ENCODE data around the gene RAET1L. TPM values are rescaled to one million over a fixed set of nuclear protein-coding genes. Genes with fewer than 3 reads are reported as not detected.

RAET1L gene
- total and polyA plus RNA-seq, 2 donors (not counting 1 experiment from before 2014, with no cell fraction given), result not detected

GRCh38 chr6:150044621-150045145, 19.4 kb upstream of the RAET1L start:
- H3K9ac ChIP-seq (ENCODE audit: insufficient read depth, low read length), result no peak overlapping the region
- H3K36me3 ChIP-seq (ENCODE audit: control insufficient read depth, insufficient read depth, low read length), result no peaks in the 10 kb centered on the region
- no peaks in the 10 kb centered on the region for H3K4me1 ChIP-seq (ENCODE audit: control insufficient read depth, extremely low read depth, insufficient read depth, low read length)
- H4K20me1 ChIP-seq (ENCODE audit: control insufficient read depth, extremely low read depth, insufficient read depth, low read length), result no peaks in the 10 kb centered on the region
- no peaks in the 10 kb centered on the region for H3K9me3 ChIP-seq (ENCODE audit: control insufficient read depth, insufficient read depth, low read depth, low read length)
- DNase-seq (ENCODE audit: low read depth in 2 of 2), result no peak
- H2AFZ ChIP-seq (ENCODE audit: low read length), result no peak overlapping the region
- no peak overlapping the region for H3K27ac ChIP-seq (ENCODE audit: insufficient read depth, low read length)
- no peaks in the 10 kb centered on the region for H3K79me2 ChIP-seq (ENCODE audit: control insufficient read depth, insufficient read depth, low read length)
- H3K4me2 ChIP-seq (ENCODE audit: extremely low read depth, insufficient read depth, low read length), result no peak overlapping the region
- TF ChIP-seq EZH2 (IDR thresholded peaks at IDR 0.05; ENCODE audit: low read length, missing control alignments), result no peak
- TF ChIP-seq, protein P1, sequence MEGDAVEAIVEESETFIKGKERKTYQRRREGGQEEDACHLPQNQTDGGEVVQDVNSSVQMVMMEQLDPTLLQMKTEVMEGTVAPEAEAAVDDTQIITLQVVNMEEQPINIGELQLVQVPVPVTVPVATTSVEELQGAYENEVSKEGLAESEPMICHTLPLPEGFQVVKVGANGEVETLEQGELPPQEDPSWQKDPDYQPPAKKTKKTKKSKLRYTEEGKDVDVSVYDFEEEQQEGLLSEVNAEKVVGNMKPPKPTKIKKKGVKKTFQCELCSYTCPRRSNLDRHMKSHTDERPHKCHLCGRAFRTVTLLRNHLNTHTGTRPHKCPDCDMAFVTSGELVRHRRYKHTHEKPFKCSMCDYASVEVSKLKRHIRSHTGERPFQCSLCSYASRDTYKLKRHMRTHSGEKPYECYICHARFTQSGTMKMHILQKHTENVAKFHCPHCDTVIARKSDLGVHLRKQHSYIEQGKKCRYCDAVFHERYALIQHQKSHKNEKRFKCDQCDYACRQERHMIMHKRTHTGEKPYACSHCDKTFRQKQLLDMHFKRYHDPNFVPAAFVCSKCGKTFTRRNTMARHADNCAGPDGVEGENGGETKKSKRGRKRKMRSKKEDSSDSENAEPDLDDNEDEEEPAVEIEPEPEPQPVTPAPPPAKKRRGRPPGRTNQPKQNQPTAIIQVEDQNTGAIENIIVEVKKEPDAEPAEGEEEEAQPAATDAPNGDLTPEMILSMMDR (conservative IDR thresholded peaks at IDR 0.05 in 1 of 2, IDR thresholded peaks at IDR 0.05 in 1 of 2; ENCODE audit: low read depth in 1 of 2, low read length in 2 of 2), result no peak
- peaks cover 10% of the 10 kb centered on the region for H3K27me3 ChIP-seq (ENCODE audit: control insufficient read depth, insufficient read depth, low read length)
- no peak overlapping the region for H3K4me3 ChIP-seq (replicated peaks in 1 of 4; ENCODE audit: control extremely low read depth in 1 of 4, insufficient read depth in 1 of 4, low read depth in 3 of 4, low read length in 4 of 4)

DNA sequence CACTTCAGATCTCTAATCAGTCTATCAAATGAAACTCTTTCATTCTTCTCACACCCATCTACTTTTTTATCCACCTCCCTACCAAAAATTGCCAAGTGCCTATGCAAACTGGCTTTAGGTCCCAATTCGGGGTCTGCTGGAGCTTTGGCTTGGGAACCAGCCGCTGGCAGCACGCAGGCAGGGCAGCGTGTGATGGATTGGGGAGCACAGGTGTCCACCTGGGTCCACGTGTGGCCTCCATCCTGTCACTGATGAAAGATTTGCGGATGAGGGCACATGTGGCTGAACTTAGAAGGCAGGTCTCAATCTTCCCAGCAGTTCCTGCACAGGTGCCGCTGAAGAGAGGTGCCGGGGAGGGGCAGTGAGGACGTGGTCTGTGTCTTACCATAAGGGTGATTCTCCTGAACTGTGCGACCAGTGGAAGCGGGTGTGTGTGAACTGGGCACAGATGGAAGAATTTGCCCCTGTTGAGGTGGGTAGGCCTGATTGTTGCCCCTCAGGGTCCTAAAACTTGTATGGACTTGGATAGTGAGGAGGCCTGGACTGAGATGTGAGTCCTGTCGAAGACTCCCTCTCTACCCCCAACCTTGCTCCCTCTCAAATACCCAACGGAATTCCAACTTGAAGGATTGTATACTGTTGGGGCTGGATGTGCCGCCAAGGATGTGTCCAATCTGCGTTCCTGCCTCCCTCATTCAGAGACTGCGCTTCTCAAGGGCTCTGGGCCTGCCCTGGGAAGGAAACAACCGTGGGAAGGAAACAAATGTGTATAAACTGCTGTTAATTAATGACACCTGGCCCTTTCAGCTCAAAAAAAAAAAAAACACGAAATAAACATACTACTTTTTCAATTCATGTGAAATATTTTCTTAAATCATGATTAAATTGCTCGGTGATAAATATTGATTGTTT, 18.4 kb upstream of the RAET1L start:
- no peaks in the 10 kb centered on the region for H4K20me1 ChIP-seq (ENCODE audit: control insufficient read depth, extremely low read depth, insufficient read depth, low read length)
- H2AFZ ChIP-seq (ENCODE audit: low read length), result no peak overlapping the region
- DNase-seq (ENCODE audit: low read depth in 2 of 2), result no peak
- H3K27ac ChIP-seq (ENCODE audit: insufficient read depth, low read length), result no peak overlapping the region
- no peak for TF ChIP-seq EZH2 (IDR thresholded peaks at IDR 0.05; ENCODE audit: low read length, missing control alignments)
- TF ChIP-seq, protein P1 (conservative IDR thresholded peaks at IDR 0.05 in 1 of 2, IDR thresholded peaks at IDR 0.05 in 1 of 2; ENCODE audit: low read depth in 1 of 2, low read length in 2 of 2), result no peak
- no peaks in the 10 kb centered on the region for H3K9me3 ChIP-seq (ENCODE audit: control insufficient read depth, insufficient read depth, low read depth, low read length)
- H3K79me2 ChIP-seq (ENCODE audit: control insufficient read depth, insufficient read depth, low read length), result no peaks in the 10 kb centered on the region
- no peak overlapping the region for H3K4me2 ChIP-seq (ENCODE audit: extremely low read depth, insufficient read depth, low read length)
- peaks cover 17% of the 10 kb centered on the region for H3K27me3 ChIP-seq (ENCODE audit: control insufficient read depth, insufficient read depth, low read length)
- no peaks in the 10 kb centered on the region for H3K4me1 ChIP-seq (ENCODE audit: control insufficient read depth, extremely low read depth, insufficient read depth, low read length)
- H3K4me3 ChIP-seq (replicated peaks in 1 of 4; ENCODE audit: control extremely low read depth in 1 of 4, insufficient read depth in 1 of 4, low read depth in 3 of 4, low read length in 4 of 4), result no peak overlapping the region
- H3K9ac ChIP-seq (ENCODE audit: insufficient read depth, low read length), result no peak overlapping the region
- H3K36me3 ChIP-seq (ENCODE audit: control insufficient read depth, insufficient read depth, low read length), result no peaks in the 10 kb centered on the region

DNA sequence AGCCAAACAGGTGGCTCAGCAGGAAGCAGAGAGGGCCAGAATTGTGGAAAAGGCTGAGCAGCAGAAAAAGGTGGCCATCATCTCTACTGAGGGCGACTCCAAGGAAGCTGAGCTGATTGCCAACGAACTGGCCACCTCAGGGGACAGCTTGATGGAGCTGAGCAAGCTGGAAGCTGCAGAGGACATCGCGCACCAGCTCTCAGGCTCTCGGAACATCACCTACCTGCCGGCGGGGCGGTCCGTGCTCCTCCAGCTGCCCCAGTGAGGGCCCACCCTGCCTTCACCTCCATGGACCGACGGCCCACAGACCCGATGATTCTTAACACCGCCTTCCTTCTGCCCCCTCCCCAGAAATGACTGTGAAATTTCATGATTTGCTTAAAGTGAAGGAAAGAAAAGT, 17.8 kb upstream of the RAET1L start:
- no peak overlapping the region for H2AFZ ChIP-seq (ENCODE audit: low read length)
- H3K36me3 ChIP-seq (ENCODE audit: control insufficient read depth, insufficient read depth, low read length), result no peaks in the 10 kb centered on the region
- peaks cover 19% of the 10 kb centered on the region for H3K27me3 ChIP-seq (ENCODE audit: control insufficient read depth, insufficient read depth, low read length)
- DNase-seq (ENCODE audit: low read depth in 2 of 2), result no peak
- no peak overlapping the region for H3K4me2 ChIP-seq (ENCODE audit: extremely low read depth, insufficient read depth, low read length)
- no peak overlapping the region for H3K27ac ChIP-seq (ENCODE audit: insufficient read depth, low read length)
- no peaks in the 10 kb centered on the region for H3K79me2 ChIP-seq (ENCODE audit: control insufficient read depth, insufficient read depth, low read length)
- TF ChIP-seq, protein P1 (conservative IDR thresholded peaks at IDR 0.05 in 1 of 2, IDR thresholded peaks at IDR 0.05 in 1 of 2; ENCODE audit: low read depth in 1 of 2, low read length in 2 of 2), result no peak
- no peak for TF ChIP-seq EZH2 (IDR thresholded peaks at IDR 0.05; ENCODE audit: low read length, missing control alignments)
- no peaks in the 10 kb centered on the region for H4K20me1 ChIP-seq (ENCODE audit: control insufficient read depth, extremely low read depth, insufficient read depth, low read length)
- no peaks in the 10 kb centered on the region for H3K4me1 ChIP-seq (ENCODE audit: control insufficient read depth, extremely low read depth, insufficient read depth, low read length)
- no peaks in the 10 kb centered on the region for H3K9me3 ChIP-seq (ENCODE audit: control insufficient read depth, insufficient read depth, low read depth, low read length)
- H3K4me3 ChIP-seq (replicated peaks in 1 of 4; ENCODE audit: control extremely low read depth in 1 of 4, insufficient read depth in 1 of 4, low read depth in 3 of 4, low read length in 4 of 4), result no peak overlapping the region
- no peak overlapping the region for H3K9ac ChIP-seq (ENCODE audit: insufficient read depth, low read length)

Measured in fibroblast of lung (primary cell).